Cerebellar nuclear complex (tissue), 1 donor: ENCODE results near the gene EHMT2.
"Not testable (repeated sequence)": the region's sequence is repeated elsewhere in the genome, so short reads cannot be mapped to it uniquely, and the experiment has no call there.

Experiments used
- DNase-seq, 2 experiments: peaks; one replicate each; lab custom pipeline; 2025; lab: John Stamatoyannopoulos, UW

EHMT2 gene

DNA sequence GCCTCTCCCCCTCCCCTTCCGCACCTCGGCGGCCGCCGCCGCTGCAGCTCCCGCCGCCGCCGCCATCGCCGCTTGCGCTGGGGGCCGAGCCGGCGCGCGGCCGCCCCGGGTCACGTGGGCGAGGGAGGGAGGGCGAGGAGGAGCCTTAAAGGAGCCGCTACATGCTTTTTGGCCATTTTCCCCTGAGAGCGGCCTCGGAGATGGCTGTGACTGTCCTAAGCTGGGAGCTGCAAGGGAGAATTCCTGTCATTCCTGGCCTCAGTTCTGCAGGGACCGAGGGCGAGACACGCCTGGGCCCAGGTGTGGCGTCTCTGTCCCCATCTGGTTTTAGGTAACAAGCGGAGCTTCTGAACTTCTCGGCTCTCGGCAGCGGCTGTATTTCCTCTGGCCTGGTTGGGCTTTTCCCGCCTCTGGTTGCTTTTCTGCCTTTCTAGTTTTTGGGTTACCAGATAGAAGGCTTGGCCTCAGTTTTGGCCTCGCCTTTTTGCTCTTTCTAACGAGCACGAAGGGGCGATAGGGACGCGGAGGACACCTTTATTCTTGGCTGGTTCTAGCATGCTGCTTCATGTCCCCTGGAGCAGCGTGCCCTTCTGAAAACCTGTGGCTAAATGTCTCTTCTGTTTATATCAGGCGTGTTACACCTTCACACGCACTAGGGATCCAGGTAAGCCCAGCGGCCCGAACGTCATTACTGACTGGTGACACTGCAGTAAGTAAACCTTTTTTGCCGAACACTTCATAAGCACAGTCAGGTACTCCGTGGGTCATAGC, at the start of gene EHMT2:
Gene EHMT2 (minus strand): TSS at position 87 of the 771 bp plus-strand sequence. CDS start 21 bp downstream, at position 66.
- DNase-seq = peak in 1 of 2 experiments; percentile 64

DNA sequence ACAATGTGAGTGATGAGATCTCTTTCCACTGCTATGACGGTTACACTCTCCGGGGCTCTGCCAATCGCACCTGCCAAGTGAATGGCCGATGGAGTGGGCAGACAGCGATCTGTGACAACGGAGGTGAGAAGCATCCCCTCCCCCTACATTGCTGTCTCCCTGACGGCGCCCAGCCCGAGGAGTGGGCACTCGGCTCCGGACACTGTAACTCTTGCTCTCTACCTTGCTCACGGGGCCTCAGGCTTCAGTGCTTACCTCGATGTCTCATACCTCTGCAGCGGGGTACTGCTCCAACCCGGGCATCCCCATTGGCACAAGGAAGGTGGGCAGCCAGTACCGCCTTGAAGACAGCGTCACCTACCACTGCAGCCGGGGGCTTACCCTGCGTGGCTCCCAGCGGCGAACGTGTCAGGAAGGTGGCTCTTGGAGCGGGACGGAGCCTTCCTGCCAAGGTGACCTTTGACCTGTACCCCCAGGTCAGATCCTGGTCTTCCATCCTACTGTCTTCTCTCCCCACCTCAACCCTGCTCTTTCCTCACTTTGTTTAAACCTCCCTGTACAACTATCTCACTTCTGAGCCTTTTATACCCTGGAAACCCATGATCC, 49.7 kb upstream of the EHMT2 start:
- no peak for DNase-seq

DNA sequence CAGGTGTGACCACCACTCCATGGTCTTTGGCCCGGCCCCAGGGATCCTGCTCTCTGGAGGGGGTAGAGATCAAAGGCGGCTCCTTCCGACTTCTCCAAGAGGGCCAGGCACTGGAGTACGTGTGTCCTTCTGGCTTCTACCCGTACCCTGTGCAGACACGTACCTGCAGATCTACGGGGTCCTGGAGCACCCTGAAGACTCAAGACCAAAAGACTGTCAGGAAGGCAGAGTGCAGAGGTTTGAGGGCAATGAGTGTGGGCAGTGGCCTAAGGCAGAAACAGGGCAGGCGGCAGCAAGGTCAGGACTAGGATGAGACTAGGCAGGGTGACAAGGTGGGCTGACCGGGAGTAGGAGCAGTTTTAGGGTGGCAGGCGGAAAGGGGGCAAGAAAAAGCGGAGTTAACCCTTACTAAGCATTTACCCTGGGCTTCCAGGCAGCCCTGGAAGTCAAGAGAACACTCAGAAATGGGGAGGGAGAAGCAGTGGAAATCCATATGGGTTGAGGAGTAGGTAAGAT, 48.9 kb upstream of the EHMT2 start:
- DNase-seq = no peak

DNA sequence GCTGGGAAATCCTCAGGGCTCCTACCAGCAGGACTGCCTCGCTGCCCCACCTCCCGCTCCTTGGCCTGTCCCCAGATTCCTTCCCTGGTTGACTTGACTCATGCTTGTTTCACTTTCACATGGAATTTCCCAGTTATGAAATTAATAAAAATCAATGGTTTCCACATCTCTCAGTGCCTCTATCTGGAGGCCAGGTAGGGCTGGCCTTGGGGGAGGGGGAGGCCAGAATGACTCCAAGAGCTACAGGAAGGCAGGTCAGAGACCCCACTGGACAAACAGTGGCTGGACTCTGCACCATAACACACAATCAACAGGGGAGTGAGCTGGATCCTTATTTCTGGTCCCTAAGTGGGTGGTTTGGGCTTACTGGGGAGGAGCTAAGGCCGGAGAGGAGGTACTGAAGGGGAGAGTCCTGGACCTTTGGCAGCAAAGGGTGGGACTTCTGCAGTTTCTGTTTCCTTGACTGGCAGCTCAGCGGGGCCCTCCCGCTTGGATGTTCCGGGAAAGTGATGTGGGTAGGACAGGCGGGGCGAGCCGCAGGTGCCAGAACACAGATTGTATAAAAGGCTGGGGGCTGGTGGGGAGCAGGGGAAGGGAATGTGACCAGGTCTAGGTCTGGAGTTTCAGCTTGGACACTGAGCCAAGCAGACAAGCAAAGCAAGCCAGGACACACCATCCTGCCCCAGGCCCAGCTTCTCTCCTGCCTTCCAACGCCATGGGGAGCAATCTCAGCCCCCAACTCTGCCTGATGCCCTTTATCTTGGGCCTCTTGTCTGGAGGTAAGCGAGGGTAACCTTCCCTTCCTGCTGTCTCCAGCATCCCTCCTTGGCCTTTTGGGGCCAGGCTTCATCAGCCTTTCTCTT, 48.2 kb upstream of the EHMT2 start, which contains the start of gene CFB:
Gene CFB (plus strand): TSS at position 589 of the 863 bp plus-strand sequence. CDS start 127 bp downstream, at position 716.
- no peak for DNase-seq

DNA sequence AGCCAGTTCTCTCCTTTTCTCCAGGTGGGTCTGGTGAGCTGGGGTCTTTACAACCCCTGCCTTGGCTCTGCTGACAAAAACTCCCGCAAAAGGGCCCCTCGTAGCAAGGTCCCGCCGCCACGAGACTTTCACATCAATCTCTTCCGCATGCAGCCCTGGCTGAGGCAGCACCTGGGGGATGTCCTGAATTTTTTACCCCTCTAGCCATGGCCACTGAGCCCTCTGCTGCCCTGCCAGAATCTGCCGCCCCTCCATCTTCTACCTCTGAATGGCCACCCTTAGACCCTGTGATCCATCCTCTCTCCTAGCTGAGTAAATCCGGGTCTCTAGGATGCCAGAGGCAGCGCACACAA, 47.6 kb upstream of the EHMT2 start:
- no peak for DNase-seq

DNA sequence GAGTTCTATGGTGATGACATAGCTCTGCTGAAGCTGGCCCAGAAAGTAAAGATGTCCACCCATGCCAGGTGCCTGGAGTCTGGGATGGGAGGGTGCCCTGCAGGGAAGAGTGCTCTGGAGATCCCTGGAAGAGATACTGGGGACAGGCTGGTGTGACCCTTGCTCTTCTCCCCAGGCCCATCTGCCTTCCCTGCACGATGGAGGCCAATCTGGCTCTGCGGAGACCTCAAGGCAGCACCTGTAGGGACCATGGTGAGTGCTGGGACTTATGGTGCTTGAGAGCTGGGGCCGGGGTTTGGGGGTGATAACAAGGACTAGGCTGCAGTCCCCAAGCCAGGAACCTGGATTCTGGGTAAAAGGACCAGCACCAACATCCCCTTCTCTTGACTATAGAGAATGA, 46.2 kb upstream of the EHMT2 start:
- no peak for DNase-seq

DNA sequence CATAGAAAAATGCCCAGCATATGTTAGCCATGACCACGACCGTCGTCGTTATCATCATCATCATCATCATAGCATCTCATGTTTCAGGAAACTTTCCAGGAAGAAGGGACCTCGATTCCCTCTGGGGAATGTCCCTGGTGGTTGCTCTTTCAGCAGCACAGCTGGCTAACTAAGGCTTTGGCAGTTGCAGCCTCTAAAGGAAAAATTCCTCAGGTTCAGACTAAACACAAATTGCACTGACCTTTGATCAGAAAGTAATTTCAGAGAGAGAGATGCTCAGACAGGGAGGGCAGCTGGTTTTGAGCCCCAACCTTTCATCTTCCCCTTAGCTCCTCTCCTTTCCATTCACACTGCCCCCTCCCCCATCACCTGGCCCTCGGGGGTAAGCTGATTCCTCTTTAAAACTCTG, 42.8 kb upstream of the EHMT2 start:
- DNase-seq = no peak

DNA sequence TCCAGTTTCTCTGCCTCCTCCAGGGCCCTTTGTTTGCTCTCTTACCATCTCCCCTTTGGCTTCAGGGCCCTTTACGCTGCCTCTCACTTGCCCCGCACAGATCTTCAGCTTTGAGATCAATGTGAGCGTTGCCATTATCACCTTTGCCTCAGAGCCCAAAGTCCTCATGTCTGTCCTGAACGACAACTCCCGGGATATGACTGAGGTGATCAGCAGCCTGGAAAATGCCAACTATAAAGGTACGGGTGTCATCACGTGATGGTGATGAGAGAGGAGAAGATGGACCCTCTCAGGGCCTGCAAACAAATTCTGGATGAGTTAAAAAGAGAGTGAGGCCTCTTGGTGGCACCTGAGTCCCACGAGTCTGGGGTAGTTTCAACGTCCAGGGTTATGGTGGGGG, 38.3 kb upstream of the EHMT2 start:
- no peak for DNase-seq

DNA sequence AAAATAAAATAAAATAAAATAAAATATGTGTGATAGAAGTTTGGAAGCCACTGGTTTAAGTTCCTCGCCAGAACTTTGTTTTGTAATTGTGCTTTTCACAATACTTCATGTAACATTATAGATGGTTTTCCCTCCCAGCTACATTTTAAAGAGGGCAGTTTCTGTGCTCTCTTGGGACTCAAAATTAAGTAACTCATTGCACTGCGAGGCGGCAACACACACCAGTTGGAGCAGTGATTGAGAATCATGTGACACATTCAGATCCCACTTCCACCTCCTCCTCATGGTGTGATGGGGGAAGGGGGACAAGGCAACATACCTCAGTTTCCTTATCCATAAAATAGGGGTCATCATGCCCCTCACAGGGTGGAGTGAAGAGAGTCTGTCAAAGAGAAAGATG, 37.5 kb upstream of the EHMT2 start:
- no peak for DNase-seq

DNA sequence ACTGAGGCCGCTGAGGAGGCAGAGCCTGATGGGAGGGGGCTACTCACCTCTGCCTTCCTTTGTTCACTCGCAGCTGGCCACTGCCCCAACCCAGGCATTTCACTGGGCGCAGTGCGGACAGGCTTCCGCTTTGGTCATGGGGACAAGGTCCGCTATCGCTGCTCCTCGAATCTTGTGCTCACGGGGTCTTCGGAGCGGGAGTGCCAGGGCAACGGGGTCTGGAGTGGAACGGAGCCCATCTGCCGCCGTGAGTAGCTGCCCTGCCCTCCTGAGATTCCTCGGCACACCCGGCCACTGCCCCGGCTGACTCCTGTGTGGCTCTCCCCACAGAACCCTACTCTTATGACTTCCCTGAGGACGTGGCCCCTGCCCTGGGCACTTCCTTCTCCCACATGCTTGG, 36.0 kb upstream of the EHMT2 start:
- DNase-seq = no peak

DNA sequence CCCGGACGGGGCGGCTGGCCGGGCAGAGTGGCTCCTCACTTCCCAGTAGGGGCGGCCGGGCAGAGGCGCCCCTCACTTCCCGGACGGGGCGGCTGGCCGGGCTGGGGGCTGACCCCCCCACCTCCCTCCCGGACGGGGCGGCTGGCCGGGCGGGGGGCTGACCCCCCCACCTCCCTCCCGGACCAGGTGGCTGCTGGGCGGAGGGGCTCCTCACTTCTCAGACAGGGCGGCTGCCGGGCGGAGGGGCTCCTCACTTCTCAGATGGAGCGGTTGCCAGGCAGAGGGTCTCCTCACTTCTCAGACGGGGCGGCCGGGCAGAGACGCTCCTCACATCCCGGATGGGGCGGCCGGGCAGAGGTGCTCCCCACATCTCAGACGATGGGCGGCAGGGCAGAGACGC, 34.6 kb upstream of the EHMT2 start:
- not testable (repeated sequence) for DNase-seq

DNA sequence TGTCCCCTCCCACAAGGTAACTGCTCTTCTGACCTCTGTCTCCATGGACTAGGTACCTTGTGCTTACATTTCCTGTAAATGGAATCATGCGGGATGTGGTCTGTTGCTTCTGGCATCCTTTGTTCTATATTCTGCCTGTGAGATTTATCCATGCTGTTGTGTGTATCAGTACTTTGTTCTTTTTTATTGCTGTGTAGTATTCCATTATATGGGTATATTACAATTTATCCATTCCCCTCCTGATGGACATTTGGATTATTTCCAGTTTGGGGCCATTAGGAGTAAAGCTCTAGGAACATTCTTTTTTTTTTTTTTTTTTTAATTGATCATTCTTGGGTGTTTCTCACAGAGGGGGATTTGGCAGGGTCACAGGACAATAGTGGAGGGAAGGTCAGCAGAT, 33.5 kb upstream of the EHMT2 start:
- DNase-seq = no peak

DNA sequence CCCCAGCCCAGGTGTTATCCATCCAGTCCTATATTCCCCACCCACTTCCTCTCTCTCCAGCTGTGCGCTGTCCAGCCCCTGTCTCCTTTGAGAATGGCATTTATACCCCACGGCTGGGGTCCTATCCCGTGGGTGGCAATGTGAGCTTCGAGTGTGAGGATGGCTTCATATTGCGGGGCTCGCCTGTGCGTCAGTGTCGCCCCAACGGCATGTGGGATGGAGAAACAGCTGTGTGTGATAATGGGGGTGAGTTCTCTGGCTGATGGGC, 31.1 kb upstream of the EHMT2 start:
- DNase-seq = no peak

DNA sequence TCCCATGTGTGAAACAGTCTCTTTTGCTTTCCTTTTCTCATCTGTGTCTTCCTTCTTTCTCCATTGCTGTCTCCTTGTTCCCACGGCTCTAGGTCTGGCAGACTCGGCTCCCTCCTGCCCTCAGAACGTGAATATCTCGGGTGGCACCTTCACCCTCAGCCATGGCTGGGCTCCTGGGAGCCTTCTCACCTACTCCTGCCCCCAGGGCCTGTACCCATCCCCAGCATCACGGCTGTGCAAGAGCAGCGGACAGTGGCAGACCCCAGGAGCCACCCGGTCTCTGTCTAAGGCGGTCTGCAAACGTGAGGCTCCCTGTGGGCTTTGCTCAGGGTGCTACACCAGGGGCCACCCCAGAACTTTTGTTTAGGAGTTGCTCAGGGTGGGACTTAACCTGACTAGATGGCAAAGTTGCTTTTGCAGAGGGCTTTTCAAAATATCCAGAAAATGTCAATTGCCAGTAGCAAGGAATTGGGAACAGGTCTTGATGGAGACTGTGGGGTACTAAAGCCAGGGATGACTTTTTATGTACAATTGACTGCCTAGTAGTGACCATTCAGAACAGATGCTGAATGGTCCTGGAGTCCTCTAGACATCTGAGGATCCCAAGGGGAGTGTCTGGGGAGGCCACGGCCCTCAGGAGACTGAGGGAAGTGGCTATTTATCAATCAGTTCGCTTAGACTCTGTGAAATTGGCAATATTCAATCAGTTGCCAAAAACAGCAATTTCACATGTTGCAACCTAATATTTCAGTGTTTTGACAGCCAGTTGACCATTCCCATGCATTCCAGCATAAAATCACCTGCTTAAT, 30.6 kb upstream of the EHMT2 start:
- no peak for DNase-seq

DNA sequence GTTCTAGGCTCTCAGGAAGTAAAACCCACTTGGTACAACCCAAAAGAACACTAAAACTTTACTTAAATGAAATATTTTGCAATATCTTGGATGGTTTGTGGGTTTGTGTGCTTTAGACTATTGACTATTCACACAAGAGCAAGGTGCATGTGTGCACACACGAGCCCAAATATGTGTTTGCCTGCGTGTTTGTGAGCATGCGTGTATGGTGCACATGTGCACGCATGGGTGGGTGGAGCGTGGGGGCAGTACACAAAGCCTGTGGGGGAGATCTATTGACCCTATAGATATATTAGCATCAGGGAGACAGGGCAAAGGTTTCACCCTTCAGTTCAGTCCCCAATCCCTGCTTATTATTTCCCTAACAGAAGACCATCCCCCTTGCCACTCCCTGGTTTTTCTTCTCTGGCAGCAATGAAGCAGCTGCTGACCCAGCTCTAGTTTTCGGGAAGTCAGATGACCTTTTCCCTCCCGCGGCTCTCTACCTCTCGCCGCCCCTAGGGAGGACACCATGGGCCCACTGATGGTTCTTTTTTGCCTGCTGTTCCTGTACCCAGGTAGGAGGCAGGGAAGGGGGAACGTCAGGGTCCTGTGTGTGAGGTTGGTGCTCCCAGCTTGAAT, 29.9 kb upstream of the EHMT2 start, which contains the start of gene C2:
Gene C2 (plus strand): TSS at position 476 of the 621 bp plus-strand sequence. CDS start 36 bp downstream, at position 512.
- DNase-seq = no peak

DNA sequence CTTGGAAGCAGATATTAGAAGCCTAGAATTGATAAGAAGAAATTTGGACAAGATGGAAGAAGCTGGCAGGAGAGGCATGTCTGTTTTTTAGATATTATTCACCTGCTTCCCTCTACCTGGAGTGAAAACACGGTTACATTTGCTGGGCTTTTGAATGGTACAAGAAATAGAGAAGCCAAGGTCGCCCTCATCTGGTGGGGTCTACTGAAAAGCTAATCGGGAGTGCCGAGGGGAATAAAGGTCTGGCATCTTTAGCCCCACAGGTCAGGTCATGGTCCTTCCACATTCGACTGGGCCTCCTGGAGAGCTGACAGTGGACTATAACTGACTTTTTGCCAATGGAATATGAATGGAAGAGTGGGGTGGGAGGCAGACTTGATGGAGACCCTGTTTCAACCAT, 25.4 kb upstream of the EHMT2 start:
- DNase-seq = no peak

DNA sequence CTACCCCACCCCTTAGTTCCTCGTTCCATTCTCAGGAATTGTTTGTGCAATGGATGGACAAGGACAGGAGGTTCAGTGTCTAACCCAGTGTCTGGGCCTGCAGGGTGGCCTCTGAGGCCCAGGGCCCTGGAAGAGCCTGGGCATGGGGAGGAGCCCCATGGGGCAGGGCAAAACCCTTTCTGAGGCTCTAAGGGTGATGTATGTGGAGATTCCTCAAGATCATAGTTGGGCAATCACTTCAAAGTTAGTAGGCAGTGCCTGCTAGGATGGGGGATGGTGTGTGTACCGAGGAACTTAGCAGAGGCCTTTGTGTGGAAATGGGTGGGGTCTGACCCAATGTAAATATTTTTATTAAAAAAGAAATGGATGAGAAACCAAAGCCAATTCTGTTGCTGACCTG, 23.3 kb upstream of the EHMT2 start:
- no peak for DNase-seq

DNA sequence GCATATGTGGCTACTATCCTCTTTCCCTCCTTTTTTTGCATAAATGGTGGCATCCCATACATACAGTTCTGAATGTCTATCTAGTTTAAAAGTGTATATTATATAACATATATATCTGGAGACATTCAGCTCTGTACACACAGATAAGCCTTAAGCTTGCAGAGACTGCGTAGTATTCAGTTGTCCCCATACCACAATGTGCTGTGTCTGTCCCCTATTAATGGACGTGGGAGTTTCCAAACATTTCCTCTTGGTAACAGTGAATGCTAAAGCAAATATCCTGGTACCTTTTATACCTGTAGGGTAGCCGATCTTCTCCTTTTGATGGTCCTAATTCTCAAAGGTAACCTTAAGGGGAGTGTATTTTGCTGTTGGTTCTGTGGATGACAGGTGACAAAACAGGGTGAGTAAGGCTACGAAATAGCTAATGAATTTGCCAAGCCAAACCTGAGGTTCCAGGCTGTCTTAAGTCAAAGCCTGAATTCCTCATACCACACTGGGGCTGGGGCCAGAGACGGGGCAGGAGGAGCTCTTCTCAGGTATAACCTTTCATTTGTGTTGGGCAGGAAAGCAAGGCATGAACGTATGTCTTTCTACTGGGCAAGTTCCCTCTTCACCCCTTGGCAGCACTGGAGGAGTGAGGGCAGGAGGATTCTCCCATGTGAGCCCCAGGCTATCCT, 22.3 kb upstream of the EHMT2 start:
- DNase-seq = no peak

DNA sequence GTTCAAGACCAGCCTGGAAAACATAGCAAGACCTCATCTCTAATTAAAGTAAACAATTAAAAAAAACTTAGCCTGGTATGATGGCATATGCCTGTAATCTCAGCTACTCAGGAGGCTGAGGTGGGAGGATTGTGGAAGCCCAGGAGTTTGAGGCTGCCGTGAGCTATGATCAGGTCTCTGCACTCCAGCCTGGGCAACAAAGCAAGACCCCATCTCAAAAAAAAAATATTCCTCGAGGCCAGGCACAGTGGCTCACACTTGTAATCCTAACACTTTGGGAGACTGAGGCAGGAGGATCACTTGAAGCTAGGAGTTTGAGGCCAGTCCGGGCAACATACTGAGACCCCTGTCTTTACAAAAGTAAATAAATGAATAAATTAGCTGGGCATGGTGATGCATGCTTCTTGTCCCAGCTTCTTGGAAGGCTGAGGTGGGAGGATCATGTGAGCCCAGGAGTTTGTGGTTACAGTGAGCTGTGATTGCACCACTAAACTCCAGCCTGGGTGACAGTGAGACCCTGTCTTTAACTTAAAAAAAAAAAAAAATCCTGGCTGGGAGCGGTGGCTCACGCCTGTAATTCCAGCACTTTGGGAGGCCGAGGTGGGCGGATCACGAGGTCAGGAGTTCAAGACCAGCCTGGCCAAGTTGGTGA, 20.7 kb upstream of the EHMT2 start:
- no peak for DNase-seq

DNA sequence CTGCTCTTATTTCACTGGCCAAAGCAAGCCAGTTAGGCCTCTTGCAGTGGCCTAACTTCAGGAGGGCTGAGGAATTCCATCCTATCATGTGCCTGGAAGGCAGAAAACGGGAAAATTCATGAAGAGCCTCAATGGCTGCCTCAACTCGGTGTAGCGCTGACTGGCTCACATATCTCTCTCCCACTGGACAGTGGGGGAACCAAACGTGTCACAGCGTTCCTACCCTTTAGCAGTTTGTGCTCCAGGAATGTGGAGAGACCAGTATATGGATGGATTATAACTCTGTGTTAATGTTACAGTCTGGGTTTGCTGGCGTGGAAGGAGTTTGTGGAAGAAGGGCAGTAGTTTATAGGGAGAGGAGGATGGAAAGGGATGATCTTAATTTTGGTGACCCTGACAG, 18.3 kb upstream of the EHMT2 start:
- no peak for DNase-seq
